ENCODE data around the gene IGFBP3.

IGFBP3 gene

DNA sequence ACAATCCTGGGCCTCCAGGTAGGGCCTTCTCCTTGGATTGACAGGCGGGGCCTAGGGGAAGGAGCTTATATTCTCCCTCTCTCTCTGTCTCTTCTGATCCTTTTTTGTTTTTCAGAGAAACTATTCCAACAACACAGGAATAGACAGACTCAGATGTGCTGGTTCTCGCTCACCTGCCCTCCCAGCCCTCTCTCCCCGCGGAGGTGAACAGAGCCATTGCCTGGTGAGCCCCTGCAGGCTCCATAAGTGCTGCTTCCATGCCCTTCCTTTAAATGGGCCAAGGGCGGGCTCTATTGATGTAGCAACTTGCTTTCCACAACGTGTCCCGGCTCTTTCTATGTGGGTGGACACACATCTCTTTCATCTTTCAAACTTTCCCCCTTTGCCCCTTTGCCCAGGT, 47.2 kb upstream of the IGFBP3 start:
- TF ChIP-seq ZBTB1 (tag by site-specific recombination; IDR thresholded peaks at IDR 0.05) (no peak), GLIS1 (tag by site-specific recombination; IDR thresholded peaks at IDR 0.05) (no peak)
- Histone ChIP-seq H3K4me1 (ENCODE audit: control insufficient read depth, insufficient read depth, low read length) (no peaks in the 10 kb centered on the region), H3K4me3 (ENCODE audit: low read depth, low read length) (no peak overlapping the region), H3K27ac (ENCODE audit: extremely low read depth, low read depth, low read length) (no peak overlapping the region), H3K36me3 (ENCODE audit: control insufficient read depth in 2 of 2, insufficient read depth in 1 of 2, low read length in 2 of 2) (no peaks in the 10 kb centered on the region), H3K9me3 (ENCODE audit: control insufficient read depth, insufficient read depth, low read depth, low read length) (no peaks in the 10 kb centered on the region)
- CTCF ChIA-PET = interaction anchor here (1.0 kb wide), 1 partner anchor 1132 kb away, joined by 4 read pairs; no protein-coding TSS in a partner anchor
- POLR2A ChIA-PET = no interaction called here

- H3K4me1 ChIP-seq (ENCODE audit: control insufficient read depth, insufficient read depth, low read length) = no peaks in the 10 kb centered on the region
- H3K27ac ChIP-seq (ENCODE audit: extremely low read depth, low read depth, low read length) = no peak overlapping the region
- H3K9me3 ChIP-seq (ENCODE audit: control insufficient read depth, insufficient read depth, low read depth, low read length) = no peaks in the 10 kb centered on the region
- H3K4me3 ChIP-seq (ENCODE audit: low read depth, low read length) = no peak overlapping the region
- H3K36me3 ChIP-seq (ENCODE audit: control insufficient read depth in 2 of 2, insufficient read depth in 1 of 2, low read length in 2 of 2) = no peaks in the 10 kb centered on the region
- CTCF ChIA-PET = interaction anchor here (1.0 kb wide), 1 partner anchor 1133 kb away, joined by 4 read pairs; no protein-coding TSS in a partner anchor
- POLR2A ChIA-PET = no interaction called here
- TF ChIP-seq ZNF626 (tag by site-specific recombination; IDR thresholded peaks at IDR 0.05) (no peak), ZNF610 (tag by site-specific recombination; IDR thresholded peaks at IDR 0.05; ENCODE audit: borderline replicate concordance) (no peak), ZNF155 (tag by site-specific recombination; IDR thresholded peaks at IDR 0.05) (no peak), GLIS1 (tag by site-specific recombination; IDR thresholded peaks at IDR 0.05) (no peak), ZNF211 (tag by site-specific recombination; IDR thresholded peaks at IDR 0.05; ENCODE audit: low read depth) (no peak), ZNF324 (tag by site-specific recombination; IDR thresholded peaks at IDR 0.05) (no peak), ZNF280C (tag by site-specific recombination; IDR thresholded peaks at IDR 0.05) (no peak), ZNF664 (tag by site-specific recombination; IDR thresholded peaks at IDR 0.05) (no peak), ZNF529 (tag by site-specific recombination; IDR thresholded peaks at IDR 0.05; ENCODE audit: insufficient replicate concordance) (no peak), ZSCAN23 (tag by site-specific recombination; IDR thresholded peaks at IDR 0.05) (no peak), MEIS1 (CRISPR knock-in tag; IDR thresholded peaks at IDR 0.05; ENCODE audit: borderline replicate concordance) (no peak), ZNF621 (tag by site-specific recombination; IDR thresholded peaks at IDR 0.05) (no peak), PRDM6 (tag by site-specific recombination; IDR thresholded peaks at IDR 0.05) (no peak), ZNF629 (tag by site-specific recombination; IDR thresholded peaks at IDR 0.05) (no peak), ATF2 (tag by site-specific recombination; IDR thresholded peaks at IDR 0.05; ENCODE audit: low read depth) (no peak)
- TF ChIP-seq, protein P1, sequence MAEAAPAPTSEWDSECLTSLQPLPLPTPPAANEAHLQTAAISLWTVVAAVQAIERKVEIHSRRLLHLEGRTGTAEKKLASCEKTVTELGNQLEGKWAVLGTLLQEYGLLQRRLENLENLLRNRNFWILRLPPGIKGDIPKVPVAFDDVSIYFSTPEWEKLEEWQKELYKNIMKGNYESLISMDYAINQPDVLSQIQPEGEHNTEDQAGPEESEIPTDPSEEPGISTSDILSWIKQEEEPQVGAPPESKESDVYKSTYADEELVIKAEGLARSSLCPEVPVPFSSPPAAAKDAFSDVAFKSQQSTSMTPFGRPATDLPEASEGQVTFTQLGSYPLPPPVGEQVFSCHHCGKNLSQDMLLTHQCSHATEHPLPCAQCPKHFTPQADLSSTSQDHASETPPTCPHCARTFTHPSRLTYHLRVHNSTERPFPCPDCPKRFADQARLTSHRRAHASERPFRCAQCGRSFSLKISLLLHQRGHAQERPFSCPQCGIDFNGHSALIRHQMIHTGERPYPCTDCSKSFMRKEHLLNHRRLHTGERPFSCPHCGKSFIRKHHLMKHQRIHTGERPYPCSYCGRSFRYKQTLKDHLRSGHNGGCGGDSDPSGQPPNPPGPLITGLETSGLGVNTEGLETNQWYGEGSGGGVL (tag by site-specific recombination; IDR thresholded peaks at IDR 0.05) = no peak
- TF ChIP-seq, protein P2, sequence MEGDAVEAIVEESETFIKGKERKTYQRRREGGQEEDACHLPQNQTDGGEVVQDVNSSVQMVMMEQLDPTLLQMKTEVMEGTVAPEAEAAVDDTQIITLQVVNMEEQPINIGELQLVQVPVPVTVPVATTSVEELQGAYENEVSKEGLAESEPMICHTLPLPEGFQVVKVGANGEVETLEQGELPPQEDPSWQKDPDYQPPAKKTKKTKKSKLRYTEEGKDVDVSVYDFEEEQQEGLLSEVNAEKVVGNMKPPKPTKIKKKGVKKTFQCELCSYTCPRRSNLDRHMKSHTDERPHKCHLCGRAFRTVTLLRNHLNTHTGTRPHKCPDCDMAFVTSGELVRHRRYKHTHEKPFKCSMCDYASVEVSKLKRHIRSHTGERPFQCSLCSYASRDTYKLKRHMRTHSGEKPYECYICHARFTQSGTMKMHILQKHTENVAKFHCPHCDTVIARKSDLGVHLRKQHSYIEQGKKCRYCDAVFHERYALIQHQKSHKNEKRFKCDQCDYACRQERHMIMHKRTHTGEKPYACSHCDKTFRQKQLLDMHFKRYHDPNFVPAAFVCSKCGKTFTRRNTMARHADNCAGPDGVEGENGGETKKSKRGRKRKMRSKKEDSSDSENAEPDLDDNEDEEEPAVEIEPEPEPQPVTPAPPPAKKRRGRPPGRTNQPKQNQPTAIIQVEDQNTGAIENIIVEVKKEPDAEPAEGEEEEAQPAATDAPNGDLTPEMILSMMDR (tag by site-specific recombination; IDR thresholded peaks at IDR 0.05) = no peak
- TF ChIP-seq, protein P3, sequence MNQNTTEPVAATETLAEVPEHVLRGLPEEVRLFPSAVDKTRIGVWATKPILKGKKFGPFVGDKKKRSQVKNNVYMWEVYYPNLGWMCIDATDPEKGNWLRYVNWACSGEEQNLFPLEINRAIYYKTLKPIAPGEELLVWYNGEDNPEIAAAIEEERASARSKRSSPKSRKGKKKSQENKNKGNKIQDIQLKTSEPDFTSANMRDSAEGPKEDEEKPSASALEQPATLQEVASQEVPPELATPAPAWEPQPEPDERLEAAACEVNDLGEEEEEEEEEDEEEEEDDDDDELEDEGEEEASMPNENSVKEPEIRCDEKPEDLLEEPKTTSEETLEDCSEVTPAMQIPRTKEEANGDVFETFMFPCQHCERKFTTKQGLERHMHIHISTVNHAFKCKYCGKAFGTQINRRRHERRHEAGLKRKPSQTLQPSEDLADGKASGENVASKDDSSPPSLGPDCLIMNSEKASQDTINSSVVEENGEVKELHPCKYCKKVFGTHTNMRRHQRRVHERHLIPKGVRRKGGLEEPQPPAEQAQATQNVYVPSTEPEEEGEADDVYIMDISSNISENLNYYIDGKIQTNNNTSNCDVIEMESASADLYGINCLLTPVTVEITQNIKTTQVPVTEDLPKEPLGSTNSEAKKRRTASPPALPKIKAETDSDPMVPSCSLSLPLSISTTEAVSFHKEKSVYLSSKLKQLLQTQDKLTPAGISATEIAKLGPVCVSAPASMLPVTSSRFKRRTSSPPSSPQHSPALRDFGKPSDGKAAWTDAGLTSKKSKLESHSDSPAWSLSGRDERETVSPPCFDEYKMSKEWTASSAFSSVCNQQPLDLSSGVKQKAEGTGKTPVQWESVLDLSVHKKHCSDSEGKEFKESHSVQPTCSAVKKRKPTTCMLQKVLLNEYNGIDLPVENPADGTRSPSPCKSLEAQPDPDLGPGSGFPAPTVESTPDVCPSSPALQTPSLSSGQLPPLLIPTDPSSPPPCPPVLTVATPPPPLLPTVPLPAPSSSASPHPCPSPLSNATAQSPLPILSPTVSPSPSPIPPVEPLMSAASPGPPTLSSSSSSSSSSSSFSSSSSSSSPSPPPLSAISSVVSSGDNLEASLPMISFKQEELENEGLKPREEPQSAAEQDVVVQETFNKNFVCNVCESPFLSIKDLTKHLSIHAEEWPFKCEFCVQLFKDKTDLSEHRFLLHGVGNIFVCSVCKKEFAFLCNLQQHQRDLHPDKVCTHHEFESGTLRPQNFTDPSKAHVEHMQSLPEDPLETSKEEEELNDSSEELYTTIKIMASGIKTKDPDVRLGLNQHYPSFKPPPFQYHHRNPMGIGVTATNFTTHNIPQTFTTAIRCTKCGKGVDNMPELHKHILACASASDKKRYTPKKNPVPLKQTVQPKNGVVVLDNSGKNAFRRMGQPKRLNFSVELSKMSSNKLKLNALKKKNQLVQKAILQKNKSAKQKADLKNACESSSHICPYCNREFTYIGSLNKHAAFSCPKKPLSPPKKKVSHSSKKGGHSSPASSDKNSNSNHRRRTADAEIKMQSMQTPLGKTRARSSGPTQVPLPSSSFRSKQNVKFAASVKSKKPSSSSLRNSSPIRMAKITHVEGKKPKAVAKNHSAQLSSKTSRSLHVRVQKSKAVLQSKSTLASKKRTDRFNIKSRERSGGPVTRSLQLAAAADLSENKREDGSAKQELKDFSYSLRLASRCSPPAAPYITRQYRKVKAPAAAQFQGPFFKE (tag by site-specific recombination; IDR thresholded peaks at IDR 0.05; ENCODE audit: borderline replicate concordance) = no peak
These were observed 46.6 kb upstream of the IGFBP3 start for GRCh38 chr7:45967591-45968157.
